ENCODE measurements around the gene DOK6.

- TF ChIP-seq CTCF (IDR thresholded peaks at IDR 0.05) (no peak), POLR2A (IDR thresholded peaks at IDR 0.05) (no peak)
Observed at GRCh38 chr18:69491576-69491975, 90.9 kb downstream of the DOK6 start.
